Natural killer cell (primary cell): ENCODE measurements around the gene RASGRF1. TPM values are rescaled to one million over a fixed set of nuclear protein-coding genes. Genes with fewer than 3 reads are reported as not detected.

Experiments
- ATAC-seq, 3 donors: fragments of 150-1000 bp in 2 of 3; fragments of 200-7000 bp in 1 of 3; cut with Tn5 transposase; 1 replicate in 1 of 3; 2 replicates in 2 of 3; pipeline ENCODE4 v1.10.0; 2021; ENCODE audit warnings: mild to moderate bottlenecking in 2 of 3, moderate library complexity in 2 of 3
- DNase-seq, 2 donors: peaks; one replicate each; pipeline versions ENCODE4 v3.0.0 to v3.0.0-alpha.2; 2013 to 2021; ENCODE audit warnings: mixed read lengths in 1 of 2
- H3K27ac ChIP-seq: one replicate; pipeline ENCODE4 v1.5.1; 2013; ENCODE audit warnings: mild to moderate bottlenecking, low read length
- H3K27me3 ChIP-seq: one replicate; pipeline ENCODE4 v1.6.1; 2013; ENCODE audit warnings: low read length; ENCODE audit not compliant: control insufficient read depth, insufficient read depth
- H3K36me3 ChIP-seq: one replicate; pipeline ENCODE4 v1.6.1; 2013; ENCODE audit warnings: low read length; ENCODE audit not compliant: control insufficient read depth, insufficient read depth
- H3K4me1 ChIP-seq: one replicate; pipeline ENCODE4 v1.6.1; 2013; ENCODE audit warnings: low read length; ENCODE audit not compliant: control insufficient read depth, insufficient read depth
- H3K4me3 ChIP-seq: one replicate; pipeline ENCODE4 v1.5.1; 2013; ENCODE audit warnings: low read length
- H3K9me3 ChIP-seq: one replicate; pipeline ENCODE4 v1.6.1; 2013; ENCODE audit warnings: low read length; ENCODE audit not compliant: control insufficient read depth, insufficient read depth
- H3K27ac Mint-ChIP-seq, 2 donors: one replicate each; pipeline ENCODE4 v1.8.0; 2022; ENCODE audit warnings: mild to moderate bottlenecking in 2 of 2, mixed read lengths in 2 of 2, moderate library complexity in 1 of 2
- H3K27me3 Mint-ChIP-seq, 2 donors: one replicate each; pipeline ENCODE4 v1.8.0; 2022; ENCODE audit warnings: low read depth in 2 of 2, mixed read lengths in 2 of 2
- H3K36me3 Mint-ChIP-seq: one replicate; pipeline ENCODE4 v1.8.0; 2022; ENCODE audit warnings: mixed read lengths
- H3K4me1 Mint-ChIP-seq, 2 donors: one replicate each; pipeline ENCODE4 v1.8.0; 2022; ENCODE audit warnings: mixed read lengths in 2 of 2
- H3K4me3 Mint-ChIP-seq: one replicate; pipeline ENCODE4 v1.8.0; 2022; ENCODE audit warnings: mild to moderate bottlenecking, moderate library complexity, mixed read lengths
- H3K9me3 Mint-ChIP-seq, 2 donors: one replicate each; pipeline ENCODE4 v1.8.0; 2022; ENCODE audit warnings: mixed read lengths in 2 of 2
- WGBS: methylation state at CpG from one replicate; pipeline ENCODE4 v1.1.7; 2013; ENCODE audit warnings: missing lambda C conversion rate; ENCODE audit not compliant: insufficient coverage; 5-methylcytosine and 5-hydroxymethylcytosine counted together
- intact Hi-C: fragments of 100-400 bp; cut with micrococcal nuclease; formaldehyde crosslinking; loops from one replicate; pipeline ENCODE4 v1.14.2; 2022
- total RNA-seq, 4 donors: library from RNA; stranded (reverse); fragments of 120-200 nt in 1 of 4; gene quantifications; one replicate each; pipeline versions ENCODE4 v1.2.3 to v1.2.4, GENCODE V29; 2013 to 2022
- TF ChIP-seq, protein P1 (sequence below): fragments of 200-600 bp; IDR thresholded peaks from one replicate; pipeline ENCODE4 v1.8.0; 2022; ENCODE audit warnings: antibody characterized with exemption

RASGRF1 gene
- total RNA-seq, 3 donors from 2014 or later (not counting 1 experiment from before 2014, with no cell fraction given) = not detected

DNA sequence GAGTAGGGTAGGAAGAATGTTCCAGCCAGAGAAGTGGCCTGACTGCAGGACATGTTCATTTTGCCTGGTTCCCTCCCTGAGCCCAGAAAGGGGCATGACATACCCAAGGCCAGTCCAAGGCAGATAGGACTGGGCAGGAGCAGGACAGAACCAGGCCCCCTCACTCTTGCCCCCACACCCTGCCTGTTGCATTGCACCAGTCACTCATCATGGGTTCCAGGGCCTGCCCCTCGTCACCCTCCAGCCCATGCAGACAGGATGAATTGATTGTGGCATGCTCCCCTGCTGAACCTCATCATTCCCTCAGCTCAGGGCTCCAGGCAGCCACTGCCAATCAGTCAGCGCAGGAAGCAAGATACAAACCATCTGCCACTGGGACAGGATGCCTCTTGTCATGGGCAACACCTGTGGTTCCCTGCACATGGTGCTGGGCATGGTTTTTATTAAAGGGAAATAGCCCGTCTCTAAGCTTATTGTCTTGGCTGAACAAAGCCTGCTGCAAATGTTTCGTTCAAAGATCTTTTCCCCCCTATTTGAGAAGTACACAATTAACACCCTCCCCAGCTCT lies 48.9 kb downstream of the RASGRF1 start:
- DNase-seq (no peak), ATAC-seq (no peak)
- no peaks in the 10 kb centered on the region for H3K36me3 ChIP-seq
- peaks cover 7% of the 10 kb centered on the region for H3K9me3 ChIP-seq
- no peak overlapping the region for H3K4me3 Mint-ChIP-seq
- no peaks in the 10 kb centered on the region for H3K4me1 ChIP-seq
- H3K9me3 Mint-ChIP-seq = no peaks in the 10 kb centered on the region
- 65% methylated on average over 4 of the region's 4 CpGs for WGBS
- no peak overlapping the region for H3K27ac ChIP-seq
- H3K27ac Mint-ChIP-seq = no peak overlapping the region
- no peaks in the 10 kb centered on the region for H3K27me3 ChIP-seq
- H3K36me3 Mint-ChIP-seq = no peaks in the 10 kb centered on the region
- no peak overlapping the region for H3K4me3 ChIP-seq
- peaks cover 11 to 25% of the 10 kb centered on the region in 2 donors for H3K27me3 Mint-ChIP-seq
- H3K4me1 Mint-ChIP-seq = no peaks in the 10 kb centered on the region
- intact Hi-C loops = no loop called here
- TF ChIP-seq, protein P1, sequence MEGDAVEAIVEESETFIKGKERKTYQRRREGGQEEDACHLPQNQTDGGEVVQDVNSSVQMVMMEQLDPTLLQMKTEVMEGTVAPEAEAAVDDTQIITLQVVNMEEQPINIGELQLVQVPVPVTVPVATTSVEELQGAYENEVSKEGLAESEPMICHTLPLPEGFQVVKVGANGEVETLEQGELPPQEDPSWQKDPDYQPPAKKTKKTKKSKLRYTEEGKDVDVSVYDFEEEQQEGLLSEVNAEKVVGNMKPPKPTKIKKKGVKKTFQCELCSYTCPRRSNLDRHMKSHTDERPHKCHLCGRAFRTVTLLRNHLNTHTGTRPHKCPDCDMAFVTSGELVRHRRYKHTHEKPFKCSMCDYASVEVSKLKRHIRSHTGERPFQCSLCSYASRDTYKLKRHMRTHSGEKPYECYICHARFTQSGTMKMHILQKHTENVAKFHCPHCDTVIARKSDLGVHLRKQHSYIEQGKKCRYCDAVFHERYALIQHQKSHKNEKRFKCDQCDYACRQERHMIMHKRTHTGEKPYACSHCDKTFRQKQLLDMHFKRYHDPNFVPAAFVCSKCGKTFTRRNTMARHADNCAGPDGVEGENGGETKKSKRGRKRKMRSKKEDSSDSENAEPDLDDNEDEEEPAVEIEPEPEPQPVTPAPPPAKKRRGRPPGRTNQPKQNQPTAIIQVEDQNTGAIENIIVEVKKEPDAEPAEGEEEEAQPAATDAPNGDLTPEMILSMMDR = no peak

DNA sequence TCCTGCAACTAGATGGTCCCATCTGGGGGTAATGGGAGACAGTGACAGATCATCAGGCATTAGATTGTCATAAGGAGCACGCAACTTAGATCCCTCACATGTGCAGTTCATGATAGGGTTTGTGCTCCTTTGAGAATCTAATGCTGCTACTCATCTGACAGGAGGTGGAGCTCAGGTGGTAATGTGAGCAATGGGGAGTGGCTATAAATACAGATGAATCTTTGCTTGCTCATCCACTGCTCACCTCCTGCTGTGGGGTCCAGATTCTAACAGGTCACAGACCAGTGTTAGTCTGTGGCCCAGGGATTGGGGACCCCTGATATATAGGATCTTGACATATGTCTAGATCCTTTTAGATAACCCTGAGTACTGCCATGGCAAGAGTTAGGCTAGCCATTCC lies 52.7 kb downstream of the RASGRF1 start:
- Mint-ChIP-seq H3K9me3 (no peaks in the 10 kb centered on the region), H3K36me3 (no peaks in the 10 kb centered on the region), H3K4me1 (no peaks in the 10 kb centered on the region), H3K27me3 (peaks cover 14 to 28% of the 10 kb centered on the region in 2 donors), H3K4me3 (no peak overlapping the region), H3K27ac (no peak overlapping the region)
- TF ChIP-seq, protein P1 = no peak
- WGBS = 73% methylated on average over 1 of the region's 1 CpG
- DNase-seq = no peak
- Histone ChIP-seq H3K36me3 (no peaks in the 10 kb centered on the region), H3K4me3 (no peak overlapping the region), H3K27me3 (peaks cover 2% of the 10 kb centered on the region), H3K9me3 (peaks cover 3% of the 10 kb centered on the region), H3K27ac (no peak overlapping the region), H3K4me1 (no peaks in the 10 kb centered on the region)
- ATAC-seq = no peak
- intact Hi-C loops = no loop called here

DNA sequence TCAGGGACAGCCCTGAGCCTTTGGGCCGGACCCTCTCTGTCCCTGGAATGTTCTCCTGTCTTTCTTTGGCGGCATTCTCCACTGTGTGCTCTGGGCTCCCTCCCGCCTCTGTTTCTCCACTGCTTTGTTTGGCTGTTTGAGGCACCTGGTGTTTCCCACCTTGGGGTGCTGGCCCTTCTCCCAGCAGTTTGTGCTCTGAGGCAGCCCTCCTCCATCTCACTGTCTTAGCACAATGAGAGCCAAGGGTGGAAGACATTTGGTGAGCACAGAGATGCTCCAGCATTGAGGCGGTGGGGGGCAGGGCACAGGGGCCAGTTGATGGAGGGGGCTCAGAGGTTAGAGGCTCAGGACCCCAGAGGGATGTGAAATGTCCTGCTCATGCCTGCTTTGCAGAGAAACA lies 54.3 kb downstream of the RASGRF1 start:
- no peak for ATAC-seq
- Mint-ChIP-seq H3K4me3 (no peak overlapping the region), H3K36me3 (no peaks in the 10 kb centered on the region), H3K9me3 (no peaks in the 10 kb centered on the region), H3K27ac (no peak overlapping the region), H3K4me1 (no peaks in the 10 kb centered on the region), H3K27me3 (peaks cover 14 to 19% of the 10 kb centered on the region in 2 donors)
- no peaks in the 10 kb centered on the region for H3K4me1 ChIP-seq
- H3K27ac ChIP-seq = no peak overlapping the region
- TF ChIP-seq, protein P1 = no peak
- no peaks in the 10 kb centered on the region for H3K36me3 ChIP-seq
- no peak overlapping the region for H3K4me3 ChIP-seq
- no peaks in the 10 kb centered on the region for H3K9me3 ChIP-seq
- no peak for DNase-seq
- 86% methylated on average over 4 of the region's 4 CpGs for WGBS
- intact Hi-C loops = no loop called here
- peaks cover 2% of the 10 kb centered on the region for H3K27me3 ChIP-seq

DNA sequence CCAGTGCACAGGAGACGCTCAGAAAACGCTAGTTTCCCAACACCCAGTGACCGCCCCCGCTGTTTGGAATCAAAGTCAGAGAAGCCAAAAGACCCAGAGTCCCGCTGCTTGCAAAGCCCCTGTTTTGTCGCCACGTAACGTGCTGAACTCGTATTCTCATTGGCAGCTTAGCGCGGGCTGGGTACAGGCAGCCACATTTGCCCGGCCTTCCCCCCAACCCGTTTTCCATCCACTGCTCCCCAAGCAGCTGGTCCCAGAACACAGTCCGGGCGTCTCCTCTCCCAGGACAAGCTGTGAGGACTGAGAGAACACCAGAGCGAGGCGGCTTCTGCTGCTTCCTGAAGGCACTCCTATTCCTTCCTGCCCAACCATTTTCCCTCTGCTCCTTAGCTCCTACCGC lies 54.8 kb downstream of the RASGRF1 start:
- TF ChIP-seq, protein P1 = no peak
- Histone ChIP-seq H3K27me3 (peaks cover 2% of the 10 kb centered on the region), H3K4me1 (no peaks in the 10 kb centered on the region), H3K27ac (no peak overlapping the region), H3K36me3 (no peaks in the 10 kb centered on the region), H3K4me3 (no peak overlapping the region), H3K9me3 (no peaks in the 10 kb centered on the region)
- Mint-ChIP-seq H3K9me3 (no peaks in the 10 kb centered on the region), H3K4me3 (no peak overlapping the region), H3K27me3 (peaks cover 14 to 15% of the 10 kb centered on the region in 2 donors), H3K36me3 (no peaks in the 10 kb centered on the region), H3K27ac (no peak overlapping the region), H3K4me1 (no peaks in the 10 kb centered on the region)
- WGBS = 61% methylated on average over 18 of the region's 18 CpGs
- DNase-seq = no peak
- no peak for ATAC-seq
- intact Hi-C loops = no loop called here
